HL-60 (cell line): ENCODE results near the gene RFTN1.

ENCODE experiments used
- DNase-seq, 2 experiments: peaks; one replicate each; pipeline ENCODE4 v3.0.0-alpha.2; 2010 to 2020; ENCODE audit warnings: low read depth in 1 of 2, low spot score in 1 of 2
- H3K27ac ChIP-seq: fragments of 250-450 bp; sonication (Bioruptor Pico); replicated peaks from 2 replicates; pipeline ENCODE4 v1.5.1; 2020; ENCODE audit warnings: mild to moderate bottlenecking, moderate library complexity
- H3K27me3 ChIP-seq: fragments of 250-450 bp; sonication (Bioruptor Pico); 2 replicates; pipeline ENCODE4 v1.5.1; 2021; ENCODE audit warnings: mild to moderate bottlenecking, moderate library complexity; ENCODE audit not compliant: insufficient read depth, poor library complexity, severe bottlenecking
- H3K4me3 ChIP-seq: replicated peaks from 2 replicates; pipeline ENCODE4 v1.5.1; 2011; ENCODE audit warnings: mild to moderate bottlenecking, control low read depth, low read length; ENCODE audit not compliant: insufficient read depth
- GABPA ChIP-seq: IDR thresholded peaks from 2 replicates; pipeline ENCODE4 v1.6.1; 2012; ENCODE audit warnings: low read depth
- POLR2AphosphoS5 ChIP-seq: IDR thresholded peaks from 2 replicates; pipeline ENCODE4 v1.6.1; 2012; ENCODE audit warnings: low read depth
- SPI1 ChIP-seq: IDR thresholded peaks from 2 replicates; pipeline ENCODE4 v1.6.1; 2012; ENCODE audit warnings: low read depth, mild to moderate bottlenecking, borderline replicate concordance
- TF ChIP-seq, protein P1 (sequence below): IDR thresholded peaks from one replicate; pipeline ENCODE4 v1.5.1; 2011; ENCODE audit warnings: low read length, control low read depth, inconsistent platforms; ENCODE audit not compliant: insufficient read depth
- TF ChIP-seq, protein P2 (sequence below): IDR thresholded peaks from 2 replicates; pipeline ENCODE4 v1.6.1; 2012; ENCODE audit warnings: low read depth; ENCODE audit not compliant: insufficient replicate concordance

The RFTN1 gene

DNA sequence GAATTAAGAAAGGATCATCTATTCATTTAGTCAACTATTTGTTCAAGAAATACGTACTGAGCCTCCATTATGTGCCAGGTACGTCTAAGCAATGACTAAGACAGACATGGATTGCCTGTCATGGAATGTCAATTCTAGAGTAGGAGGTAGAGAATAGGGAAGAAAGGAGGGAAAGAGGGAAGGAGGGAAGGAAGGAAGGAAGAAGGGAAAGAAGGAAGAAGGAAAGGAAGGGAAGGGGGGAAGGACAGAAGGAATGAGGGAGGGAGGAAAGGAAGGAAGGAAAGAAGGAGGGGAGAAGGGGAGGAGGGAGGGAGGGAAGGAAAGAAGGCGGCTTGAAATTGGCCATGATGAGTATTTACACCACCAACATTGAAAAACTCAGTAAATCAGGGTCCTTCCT, 39.3 kb upstream of the RFTN1 start:
- H3K27ac ChIP-seq, result no peak overlapping the region
- DNase-seq, result no peak
- TF ChIP-seq, protein P1, sequence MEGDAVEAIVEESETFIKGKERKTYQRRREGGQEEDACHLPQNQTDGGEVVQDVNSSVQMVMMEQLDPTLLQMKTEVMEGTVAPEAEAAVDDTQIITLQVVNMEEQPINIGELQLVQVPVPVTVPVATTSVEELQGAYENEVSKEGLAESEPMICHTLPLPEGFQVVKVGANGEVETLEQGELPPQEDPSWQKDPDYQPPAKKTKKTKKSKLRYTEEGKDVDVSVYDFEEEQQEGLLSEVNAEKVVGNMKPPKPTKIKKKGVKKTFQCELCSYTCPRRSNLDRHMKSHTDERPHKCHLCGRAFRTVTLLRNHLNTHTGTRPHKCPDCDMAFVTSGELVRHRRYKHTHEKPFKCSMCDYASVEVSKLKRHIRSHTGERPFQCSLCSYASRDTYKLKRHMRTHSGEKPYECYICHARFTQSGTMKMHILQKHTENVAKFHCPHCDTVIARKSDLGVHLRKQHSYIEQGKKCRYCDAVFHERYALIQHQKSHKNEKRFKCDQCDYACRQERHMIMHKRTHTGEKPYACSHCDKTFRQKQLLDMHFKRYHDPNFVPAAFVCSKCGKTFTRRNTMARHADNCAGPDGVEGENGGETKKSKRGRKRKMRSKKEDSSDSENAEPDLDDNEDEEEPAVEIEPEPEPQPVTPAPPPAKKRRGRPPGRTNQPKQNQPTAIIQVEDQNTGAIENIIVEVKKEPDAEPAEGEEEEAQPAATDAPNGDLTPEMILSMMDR, result no peak
- TF ChIP-seq POLR2AphosphoS5, result no peak
- TF ChIP-seq, protein P2, sequence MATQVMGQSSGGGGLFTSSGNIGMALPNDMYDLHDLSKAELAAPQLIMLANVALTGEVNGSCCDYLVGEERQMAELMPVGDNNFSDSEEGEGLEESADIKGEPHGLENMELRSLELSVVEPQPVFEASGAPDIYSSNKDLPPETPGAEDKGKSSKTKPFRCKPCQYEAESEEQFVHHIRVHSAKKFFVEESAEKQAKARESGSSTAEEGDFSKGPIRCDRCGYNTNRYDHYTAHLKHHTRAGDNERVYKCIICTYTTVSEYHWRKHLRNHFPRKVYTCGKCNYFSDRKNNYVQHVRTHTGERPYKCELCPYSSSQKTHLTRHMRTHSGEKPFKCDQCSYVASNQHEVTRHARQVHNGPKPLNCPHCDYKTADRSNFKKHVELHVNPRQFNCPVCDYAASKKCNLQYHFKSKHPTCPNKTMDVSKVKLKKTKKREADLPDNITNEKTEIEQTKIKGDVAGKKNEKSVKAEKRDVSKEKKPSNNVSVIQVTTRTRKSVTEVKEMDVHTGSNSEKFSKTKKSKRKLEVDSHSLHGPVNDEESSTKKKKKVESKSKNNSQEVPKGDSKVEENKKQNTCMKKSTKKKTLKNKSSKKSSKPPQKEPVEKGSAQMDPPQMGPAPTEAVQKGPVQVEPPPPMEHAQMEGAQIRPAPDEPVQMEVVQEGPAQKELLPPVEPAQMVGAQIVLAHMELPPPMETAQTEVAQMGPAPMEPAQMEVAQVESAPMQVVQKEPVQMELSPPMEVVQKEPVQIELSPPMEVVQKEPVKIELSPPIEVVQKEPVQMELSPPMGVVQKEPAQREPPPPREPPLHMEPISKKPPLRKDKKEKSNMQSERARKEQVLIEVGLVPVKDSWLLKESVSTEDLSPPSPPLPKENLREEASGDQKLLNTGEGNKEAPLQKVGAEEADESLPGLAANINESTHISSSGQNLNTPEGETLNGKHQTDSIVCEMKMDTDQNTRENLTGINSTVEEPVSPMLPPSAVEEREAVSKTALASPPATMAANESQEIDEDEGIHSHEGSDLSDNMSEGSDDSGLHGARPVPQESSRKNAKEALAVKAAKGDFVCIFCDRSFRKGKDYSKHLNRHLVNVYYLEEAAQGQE, result no peak
- TF ChIP-seq GABPA, result no peak
- no peak for TF ChIP-seq SPI1
- no peaks in the 10 kb centered on the region for H3K27me3 ChIP-seq
- H3K4me3 ChIP-seq, result no peak overlapping the region

DNA sequence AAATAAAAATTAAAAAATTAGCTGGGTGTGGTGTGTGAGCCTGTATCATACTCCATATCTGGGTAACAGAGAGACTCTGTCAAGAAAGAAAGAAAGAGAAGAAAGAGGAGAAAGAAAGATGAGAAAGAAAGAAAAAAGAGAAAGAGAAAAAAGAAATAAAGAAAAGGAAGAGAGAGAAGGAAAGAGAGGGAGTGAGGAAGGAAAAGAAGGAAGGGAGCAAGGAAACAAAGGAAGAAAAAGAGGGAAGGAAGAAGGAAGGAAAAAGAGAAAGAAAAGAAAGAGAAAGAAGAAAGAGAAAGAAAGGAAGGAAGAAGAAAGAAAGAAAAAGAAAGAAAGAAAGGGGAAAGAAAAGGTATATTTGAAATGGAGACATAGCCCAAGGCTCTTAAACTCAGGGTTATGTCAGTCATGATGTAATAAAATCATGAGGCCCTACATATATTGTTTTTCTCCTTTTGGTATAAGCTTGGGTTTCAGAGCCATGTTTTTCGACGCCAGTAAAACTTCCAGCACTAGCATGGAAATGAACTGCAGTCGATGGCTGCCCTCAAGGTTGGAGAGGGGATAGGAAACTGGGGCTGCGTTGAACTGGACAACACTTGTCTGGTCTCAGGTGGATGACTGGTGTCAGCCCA, 38.0 kb upstream of the RFTN1 start:
- Histone ChIP-seq H3K27me3 (no peaks in the 10 kb centered on the region), H3K27ac (no peak overlapping the region)
- no peak for DNase-seq

DNA sequence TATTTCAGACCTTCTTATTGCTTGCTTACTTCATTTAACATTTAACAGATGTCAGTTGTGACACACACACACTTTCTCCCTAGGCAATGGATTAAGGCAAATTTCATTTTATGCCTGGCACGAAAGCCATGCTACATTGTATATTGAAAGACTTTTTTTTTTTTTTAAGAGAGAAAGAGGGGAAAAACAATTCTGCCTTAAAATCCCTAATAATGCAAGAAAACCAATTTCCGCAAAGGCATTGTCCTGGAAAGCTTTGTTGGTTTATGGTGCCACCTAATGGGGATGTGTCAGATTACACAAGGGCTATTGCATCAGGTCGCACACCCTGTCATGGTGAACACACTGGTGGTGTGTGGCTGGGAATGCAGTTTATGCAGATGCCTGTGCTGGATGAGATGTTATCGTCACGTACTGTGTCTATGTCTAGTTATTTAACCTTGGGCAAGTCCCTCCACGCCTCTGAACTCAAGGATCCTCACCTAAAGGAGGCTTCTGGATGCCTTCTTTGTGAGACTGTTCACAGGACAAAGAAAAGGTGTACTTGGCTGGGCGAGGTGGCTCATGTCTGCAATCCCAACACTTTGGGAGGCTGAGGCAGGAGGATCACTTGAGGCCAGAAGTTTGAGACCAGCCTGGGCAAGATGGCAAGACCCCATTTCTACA, 37.3 kb upstream of the RFTN1 start:
- no peak overlapping the region for H3K4me3 ChIP-seq

More for the DNA sequence above, 38.0 kb upstream of the RFTN1 start:
- TF ChIP-seq SPI1, result no peak
- TF ChIP-seq, protein P2, result no peak
- no peak for TF ChIP-seq GABPA
- TF ChIP-seq, protein P1, result no peak
- TF ChIP-seq POLR2AphosphoS5, result no peak
- no peak overlapping the region for H3K4me3 ChIP-seq

More for the DNA sequence above, 37.3 kb upstream of the RFTN1 start:
- no peaks in the 10 kb centered on the region for H3K27me3 ChIP-seq
- DNase-seq, result peak; percentile 70 to 88
- no peak for TF ChIP-seq POLR2AphosphoS5
- TF ChIP-seq, protein P1, result peak; percentile 82
- no peak for TF ChIP-seq SPI1
- H3K27ac ChIP-seq, result no peak overlapping the region
